Heart left ventricle (tissue), 16 donors: Measurements from ENCODE around the gene MAN1B1. TPM values are rescaled to one million over a fixed set of nuclear protein-coding genes. Genes with fewer than 3 reads are reported as not detected.
"Not testable (repeated sequence)": the region's sequence is repeated elsewhere in the genome, so short reads cannot be mapped to it uniquely, and the experiment has no call there.

ENCODE experiments used
- ATAC-seq, 4 donors: fragments of 200-7000 bp; cut with Tn5 transposase; one replicate each; pipeline ENCODE4 v1.9.1; 2020 to 2022; ENCODE audit warnings: moderate library complexity in 4 of 4, mild to moderate bottlenecking in 3 of 4, moderate number of reproducible peaks in 1 of 4
- DNase-seq, 5 donors: peaks; one replicate each; pipeline ENCODE4 v3.0.0-alpha.2; 2020
- H3K27ac ChIP-seq, 12 donors: fragments of 200-600 bp; sonication (generic) in 4 of 12; one replicate each; pipeline versions ENCODE4 v1.5.0 to v1.8.0; 2016 to 2022; ENCODE audit warnings: mild to moderate bottlenecking in 2 of 12
- H3K27me3 ChIP-seq, 9 donors: fragments of 200-600 bp; sonication (generic) in 2 of 9; one replicate each; pipeline versions ENCODE4 v1.5.1 to v1.8.0; 2016 to 2022; ENCODE audit warnings: mild to moderate bottlenecking in 3 of 9
- H3K36me3 ChIP-seq, 9 donors: fragments of 200-600 bp; sonication (generic) in 2 of 9; one replicate each; pipeline versions ENCODE4 v1.5.0 to v1.8.0; 2018 to 2022; ENCODE audit warnings: mild to moderate bottlenecking in 2 of 9
- H3K4me1 ChIP-seq, 12 donors: fragments of 200-600 bp; sonication (generic) in 4 of 12; one replicate each; pipeline versions ENCODE4 v1.5.0 to v1.8.0; 2016 to 2022; ENCODE audit warnings: mild to moderate bottlenecking in 3 of 12
- H3K4me3 ChIP-seq, 12 donors: fragments of 200-600 bp; sonication (generic) in 4 of 12; one replicate each; pipeline versions ENCODE4 v1.5.0 to v1.8.0; 2017 to 2022; ENCODE audit warnings: mild to moderate bottlenecking in 9 of 12, moderate library complexity in 4 of 12
- H3K9me3 ChIP-seq, 12 donors: fragments of 200-600 bp; sonication (generic) in 4 of 12; one replicate each; pipeline versions ENCODE4 v1.5.0 to v1.8.0; 2016 to 2022; ENCODE audit warnings: mild to moderate bottlenecking in 1 of 12
- CTCF ChIP-seq, 12 donors: fragments of 200-600 bp; sonication (generic) in 4 of 12; IDR thresholded peaks; one replicate each; pipeline versions ENCODE4 v1.5.0 to v1.8.0; 2018 to 2022; ENCODE audit warnings: antibody characterized with exemption in 12 of 12, mild to moderate bottlenecking in 5 of 12
- POLR2A ChIP-seq, 2 donors: fragments of 450-650 bp; IDR thresholded peaks; one replicate each; pipeline ENCODE4 v1.6.1; 2017; ENCODE audit warnings: antibody characterized with exemption in 2 of 2, mild to moderate bottlenecking in 2 of 2, moderate library complexity in 2 of 2
- WGBS, 4 donors: extraction: QIAGEN DNeasy Blood & Tissue Kit in 2 of 4; methylation state at CpG; one replicate each; pipeline versions ENCODE4 v1.1.5 to v1.1.7; 2013 to 2018; 5-methylcytosine and 5-hydroxymethylcytosine counted together
- intact Hi-C, 10 donors: fragments of 100-400 bp; cut with DNase I; formaldehyde crosslinking; loops; one replicate each; pipeline versions ENCODE4 v1.11.1 to v1.14.2; 2022
- polyA plus RNA-seq, 2 donors: library from polyadenylated mRNA; stranded (reverse); fragments of 200-250 nt; gene quantifications; one replicate each; pipeline ENCODE4 v1.2.3, GENCODE V29; 2013
- total RNA-seq, 9 donors: library from RNA; depleted of rRNA in 2 of 9; stranded (reverse); fragments of >200 nt in 2 of 9; fragmentation: NEBNext Ultra II Directional in 3 of 9; extraction: Animal tissue kit (Norgen Biotek cat#: 25700) in 3 of 9; gene quantifications; one replicate each; pipeline versions ENCODE4 v1.1.0 to v1.2.4, GENCODE V29; 2016 to 2023
- donor health status: ischemic (EF 13 %, LVEDD 7.1; RV severe dilation, severe dysfunction).
- donor health status: healthy with polysubstance abuse.
- donor health status: DM: no; HTN: yes; CAD: no.
- donor health status: DM: no; HTN: no; CAD: no.
- donor health status: ischemic (EF 25% LVEDD 6.9; RV normal size, moderate dysfunction).
- donor health status: ischemic (EF 25% LVEDD 5.7; RV mildly dilated, moderate dysfunction).
- donor health status: healthy.
- donor health status: DM: yes; HTN: yes; CAD: no.
- donor health status: ischemic (EF 35%, LVEDD 5.7; RV mildly dilated, moderate dysfunction).
- donor health status: nonischemic (EF 11% LVEDD 7.7; RV severe dilation, severe dysfunction).
- donor health status: DM: yes; HTN: yes; CAD: no.
- donor health status: PGD.
- donor health status: ischemic (EF 29% LVEDD 5.4; RV normal size, mild dysfunction).
- donor health status: nonischemic (EF 23%, LVEDD 6.1; RV moderate dilation, normal function).

The MAN1B1 gene
- total and polyA plus RNA-seq, 11 donors = 17.6 to 40.6 (median 24.6) TPM

DNA sequence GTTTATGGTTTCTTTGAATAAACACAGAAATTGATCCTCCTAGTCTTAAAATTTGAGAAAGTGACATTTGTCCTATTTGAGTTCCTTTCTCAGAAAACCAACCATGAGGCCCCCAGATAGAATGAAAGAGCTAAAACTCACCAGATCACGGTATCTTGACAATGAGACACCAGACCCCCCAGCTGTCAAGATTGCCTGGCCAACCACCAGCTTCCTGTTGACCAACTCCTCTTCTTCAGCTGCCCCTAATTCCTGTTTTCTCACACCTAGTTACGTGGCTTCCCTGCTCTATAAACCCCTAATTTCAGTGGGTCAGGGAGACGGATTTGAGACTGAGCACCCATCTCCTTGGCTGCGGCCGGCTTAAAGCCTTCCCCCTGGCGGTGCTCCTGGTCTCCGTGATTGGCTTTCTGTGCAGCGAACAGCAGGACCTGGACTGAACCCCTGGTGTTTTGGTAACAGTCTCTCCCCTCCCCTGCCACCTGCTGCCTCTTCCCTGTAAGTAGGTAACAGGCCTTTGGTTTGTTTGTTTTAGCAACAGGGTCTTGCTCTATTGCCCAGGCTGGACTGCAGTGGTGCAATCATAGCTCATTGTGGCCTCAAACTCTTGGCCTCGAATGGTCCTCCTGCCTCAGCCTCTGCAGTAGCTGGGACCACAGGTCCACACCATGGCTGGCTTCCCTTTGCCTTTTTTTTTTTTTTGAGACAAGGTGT is 28.1 kb upstream of the MAN1B1 start:
- no peak for DNase-seq
- H3K4me3 ChIP-seq = no peak overlapping the region
- intact Hi-C loops = no loop called here
- H3K4me1 ChIP-seq = peaks cover 10 to 36% (median 24%) of the 10 kb centered on the region in 12 donors
- no peak for TF ChIP-seq POLR2A (IDR thresholded peaks at IDR 0.05)
- no peak for TF ChIP-seq CTCF (IDR thresholded peaks at IDR 0.05)
- H3K27ac ChIP-seq = no peak overlapping the region
- H3K36me3 ChIP-seq = no peaks in the 10 kb centered on the region
- whole genome bisulfite sequencing, 4 donors = 87 to 97% (median 90%) methylated on average over 9 of the region's 9 CpGs
- no peaks in the 10 kb centered on the region for H3K9me3 ChIP-seq
- ATAC-seq = no peak
- peaks cover 0 to 16% (median 3%) of the 10 kb centered on the region in 9 donors for H3K27me3 ChIP-seq

DNA sequence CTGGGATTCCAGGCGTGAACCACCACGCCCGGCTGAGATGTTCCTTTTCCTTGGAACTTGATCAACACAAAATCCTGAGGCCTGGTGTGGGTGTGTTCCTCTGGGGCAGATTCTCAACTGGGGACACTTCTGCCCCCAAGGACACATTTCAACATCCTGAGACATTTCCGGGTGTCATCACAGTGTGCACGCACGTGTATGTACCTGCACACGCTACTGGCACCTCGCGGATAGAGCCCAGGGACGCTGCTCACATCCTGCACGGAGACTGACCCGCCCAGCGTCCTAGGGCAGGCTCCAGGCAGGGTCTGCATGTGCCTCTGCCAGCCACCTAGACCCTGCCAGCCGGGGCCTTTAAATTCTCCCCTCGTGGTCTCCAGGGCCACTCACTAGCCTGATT is 24.4 kb upstream of the MAN1B1 start:
- Histone ChIP-seq H3K27ac (no peak overlapping the region), H3K9me3 (no peaks in the 10 kb centered on the region), H3K36me3 (no peaks in the 10 kb centered on the region), H3K4me1 (peaks cover 0 to 9% (median 3%) of the 10 kb centered on the region in 12 donors), H3K27me3 (no peaks in the 10 kb centered on the region), H3K4me3 (no peak overlapping the region)
- ATAC-seq (no peak), DNase-seq (no peak)
- TF ChIP-seq POLR2A (IDR thresholded peaks at IDR 0.05) (no peak), CTCF (IDR thresholded peaks at IDR 0.05) (no peak)
- intact Hi-C loops = loop anchor here in 1 of 10 donors (10.0 kb wide), 1 partner anchor 278 kb away; no protein-coding TSS in a partner anchor
- 85 to 89% (median 88%) methylated on average over 10 to 15 of the region's 15 CpGs for WGBS, 4 donors

DNA sequence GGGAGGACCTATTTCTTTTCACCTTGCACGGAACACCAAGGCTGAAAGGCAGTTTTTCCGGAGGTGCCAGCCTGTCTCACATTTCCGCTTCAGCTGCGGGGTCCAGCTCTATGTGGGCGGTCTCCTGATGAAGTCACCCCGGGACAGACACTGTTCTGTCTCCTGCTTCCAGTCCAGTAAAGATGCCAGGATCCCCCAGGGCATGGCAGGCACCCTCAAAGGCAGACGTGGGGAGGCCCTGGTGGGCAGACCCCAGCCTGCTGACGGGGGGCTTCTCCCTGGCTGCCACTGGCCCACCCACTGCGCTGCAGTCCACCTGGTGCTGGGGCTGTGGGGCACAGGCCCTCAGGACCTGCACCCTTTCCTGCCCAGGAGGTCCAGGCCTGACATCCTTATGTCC is 24.0 kb upstream of the MAN1B1 start:
- H3K36me3 ChIP-seq, DNase-seq, H3K27me3 ChIP-seq, H3K4me1 ChIP-seq, H3K4me3 ChIP-seq, H3K9me3 ChIP-seq, ATAC-seq, H3K27ac ChIP-seq: not testable (repeated sequence)
- intact Hi-C loops = loop anchor here in 1 of 10 donors (10.0 kb wide), 1 partner anchor 278 kb away; no protein-coding TSS in a partner anchor
- WGBS, 4 donors = 91 to 100% (median 97%) methylated on average over 3 to 9 of the region's 9 CpGs

DNA sequence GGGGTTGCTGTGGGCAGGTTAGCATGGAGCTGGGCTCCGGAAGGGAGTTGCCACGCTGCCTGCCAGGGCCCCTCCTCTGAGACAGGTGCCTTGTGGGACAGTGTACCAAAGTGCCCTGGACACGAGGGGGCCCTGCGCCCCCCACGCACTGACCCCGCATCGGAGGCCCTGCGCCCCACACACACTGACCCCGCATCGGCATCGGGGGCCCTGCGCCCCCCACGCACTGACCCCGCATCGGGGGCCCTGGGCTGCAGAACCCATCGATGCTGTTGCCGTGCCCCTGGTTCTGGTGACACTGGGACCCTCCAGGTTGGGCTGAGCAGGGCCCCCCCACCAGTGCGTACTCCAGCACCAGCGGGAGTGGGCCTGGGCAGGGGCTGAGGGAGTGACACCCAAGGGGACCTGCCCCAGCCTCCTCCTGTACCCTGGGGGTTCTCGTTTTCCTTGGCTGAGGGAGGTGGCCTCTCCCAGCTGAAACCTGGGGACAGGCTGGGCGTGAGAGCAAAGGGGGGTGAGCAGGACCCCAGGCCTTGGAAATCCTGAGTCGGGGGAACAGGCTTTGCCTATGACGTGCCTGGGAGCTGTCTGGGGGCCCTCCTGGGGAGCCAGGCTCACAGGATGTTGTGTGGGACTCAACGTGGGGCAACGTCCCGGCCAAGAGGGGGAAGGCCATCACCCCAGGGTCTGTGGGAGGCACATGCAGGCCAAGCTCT is 23.3 kb upstream of the MAN1B1 start:
- no peak overlapping the region for H3K4me3 ChIP-seq
- DNase-seq = no peak
- intact Hi-C loops = loop anchor here in 6 of 10 donors (1.0 to 10.0 kb wide), 4 partner anchors 15 to 279 kb away; partner anchors contain the start of gene NPDC1 (in 4 of the 6)
- TF ChIP-seq CTCF (IDR thresholded peaks at IDR 0.05) = no peak
- TF ChIP-seq POLR2A (IDR thresholded peaks at IDR 0.05) = no peak
- no peaks in the 10 kb centered on the region for H3K36me3 ChIP-seq
- H3K27ac ChIP-seq = no peak overlapping the region
- peaks cover 0 to 1% (median 0%) of the 10 kb centered on the region in 9 donors for H3K27me3 ChIP-seq
- no peak for ATAC-seq
- H3K4me1 ChIP-seq = peaks cover 0 to 9% (median 3%) of the 10 kb centered on the region in 12 donors
- 87 to 94% (median 90%) methylated on average over 15 to 26 of the region's 26 CpGs for WGBS, 4 donors
- H3K9me3 ChIP-seq = no peaks in the 10 kb centered on the region
